GM18517 (cell line): Measurements from ENCODE around the gene MAP2K5.

Experiments
- ATAC-seq: cut with Tn5 transposase; IDR thresholded peaks from one replicate; pipeline ENCODE4 v1.9.1; 2021; ENCODE audit warnings: mild to moderate bottlenecking, moderate library complexity; ENCODE audit not compliant: unreplicated experiment

MAP2K5 gene

GRCh38 chr15:67820992-67821783, 278.7 kb downstream of the MAP2K5 start:
- no peak for ATAC-seq

DNA sequence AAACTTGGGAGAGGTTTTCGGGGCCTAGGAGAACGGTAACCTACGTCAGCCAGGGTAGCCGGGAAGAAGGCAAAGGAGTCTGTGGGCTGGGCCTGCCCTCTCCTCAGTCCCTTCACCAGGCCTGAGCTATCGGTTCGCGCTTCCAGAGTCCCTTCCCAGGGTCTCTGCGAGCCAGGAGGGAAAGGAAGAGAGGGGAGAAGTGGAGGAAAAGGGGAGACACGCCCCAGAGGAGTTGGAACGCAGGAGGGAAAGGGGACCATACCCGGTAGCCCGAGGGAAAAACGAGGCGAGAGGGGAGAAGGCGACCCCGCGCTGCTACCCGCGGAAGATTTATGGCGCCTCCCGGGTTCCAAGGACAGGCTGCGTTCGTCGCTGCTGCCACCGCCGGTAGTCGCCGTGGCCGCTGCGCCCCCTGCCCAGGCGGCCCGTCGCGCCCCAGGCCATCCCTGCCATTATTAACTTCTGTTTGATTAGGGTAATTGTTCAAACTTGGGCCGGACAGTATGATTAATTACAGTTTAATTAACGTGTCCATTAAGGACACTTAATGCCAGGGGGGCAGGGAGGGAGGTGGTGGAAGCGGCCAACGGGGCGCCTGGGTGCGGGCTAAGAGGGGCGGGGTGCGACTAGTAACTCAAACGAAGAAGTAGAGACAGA, 279.4 kb downstream of the MAP2K5 start:
- no peak for ATAC-seq

DNA sequence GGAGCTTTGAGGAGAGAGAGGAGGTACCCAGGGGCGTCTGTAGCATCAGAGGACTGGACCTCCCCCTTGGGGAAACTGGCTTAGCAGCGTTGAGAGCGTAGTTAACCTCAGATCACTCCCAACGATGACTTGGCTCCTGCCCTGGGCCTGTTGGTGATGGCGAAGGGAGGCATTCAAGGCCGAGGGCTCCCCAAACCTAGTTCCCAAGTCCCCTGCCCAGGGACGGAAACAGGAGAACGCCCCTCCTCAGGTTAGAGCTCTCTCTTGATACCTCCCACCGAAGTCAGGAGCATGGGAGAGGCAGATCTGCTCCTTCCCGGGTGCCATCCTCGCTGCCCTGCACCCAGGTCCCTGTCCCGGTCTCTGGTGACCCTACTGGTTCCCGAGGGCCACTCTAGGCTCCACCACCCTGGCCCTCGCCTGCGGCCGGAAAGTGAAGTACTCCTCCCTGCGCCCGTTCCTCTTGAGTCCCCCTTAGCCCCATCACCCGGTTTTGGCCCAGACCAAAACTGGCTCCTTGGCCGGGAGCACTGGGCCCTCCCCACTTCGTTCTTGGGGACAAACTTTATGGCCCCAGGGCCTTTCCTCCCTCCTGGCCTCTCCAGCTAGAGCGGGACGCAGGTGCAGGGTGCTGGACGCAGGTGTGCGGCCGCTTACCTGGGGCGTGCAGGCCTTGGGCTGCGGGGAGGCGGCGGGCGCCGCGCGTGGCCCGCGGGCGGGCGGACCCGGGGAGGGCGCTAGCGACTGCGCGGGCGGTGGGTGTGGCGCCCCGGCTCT, 280.2 kb downstream of the MAP2K5 start:
- no peak for ATAC-seq

GRCh38 chr15:67823314-67824196, 281.1 kb downstream of the MAP2K5 start:
- no peak for ATAC-seq

DNA sequence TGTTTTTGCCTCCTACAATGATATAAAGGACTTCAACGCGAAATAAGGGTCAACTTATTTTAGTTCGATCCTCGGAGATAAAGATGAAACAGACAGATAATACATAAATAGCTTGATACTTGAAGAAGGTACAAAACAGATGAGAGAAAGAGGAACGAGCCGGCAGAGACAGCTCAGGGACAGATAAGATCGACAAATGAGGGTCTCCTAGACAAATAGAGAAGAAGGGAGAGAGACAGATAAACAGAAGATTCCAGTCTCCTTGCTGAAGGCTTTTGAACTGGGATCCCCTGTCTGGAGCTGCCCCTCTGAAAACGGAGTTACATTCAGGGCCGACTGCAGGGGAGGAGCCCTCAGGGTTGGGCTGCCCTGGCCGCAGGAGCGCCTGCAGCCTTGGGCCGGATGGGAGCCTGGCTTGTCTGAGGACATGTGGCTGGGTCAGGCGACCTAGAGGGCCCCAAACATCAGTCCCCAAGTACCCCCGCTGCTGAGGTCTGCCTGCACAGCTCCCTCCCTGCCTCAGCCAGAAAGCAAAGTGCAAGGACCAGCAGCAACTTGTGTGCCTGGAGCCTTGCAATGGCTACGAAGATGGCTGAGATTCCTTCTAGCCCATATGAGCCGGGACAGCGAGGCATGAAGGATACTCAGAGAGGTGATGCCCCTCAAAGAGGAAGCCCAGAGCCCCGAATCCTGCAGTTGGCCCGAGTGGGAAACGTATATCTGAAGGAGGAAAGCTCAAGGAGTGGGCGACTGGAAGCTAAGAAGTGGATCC, 281.9 kb downstream of the MAP2K5 start:
- no peak for ATAC-seq

- no peak for ATAC-seq
Measured at GRCh38 chr15:67824976-67825880, 282.7 kb downstream of the MAP2K5 start, which contains the start of gene SKOR1. Gene SKOR1 (plus strand): TSS chr15:67825509. CDS start chr15:67825603, 94 bp downstream.

DNA sequence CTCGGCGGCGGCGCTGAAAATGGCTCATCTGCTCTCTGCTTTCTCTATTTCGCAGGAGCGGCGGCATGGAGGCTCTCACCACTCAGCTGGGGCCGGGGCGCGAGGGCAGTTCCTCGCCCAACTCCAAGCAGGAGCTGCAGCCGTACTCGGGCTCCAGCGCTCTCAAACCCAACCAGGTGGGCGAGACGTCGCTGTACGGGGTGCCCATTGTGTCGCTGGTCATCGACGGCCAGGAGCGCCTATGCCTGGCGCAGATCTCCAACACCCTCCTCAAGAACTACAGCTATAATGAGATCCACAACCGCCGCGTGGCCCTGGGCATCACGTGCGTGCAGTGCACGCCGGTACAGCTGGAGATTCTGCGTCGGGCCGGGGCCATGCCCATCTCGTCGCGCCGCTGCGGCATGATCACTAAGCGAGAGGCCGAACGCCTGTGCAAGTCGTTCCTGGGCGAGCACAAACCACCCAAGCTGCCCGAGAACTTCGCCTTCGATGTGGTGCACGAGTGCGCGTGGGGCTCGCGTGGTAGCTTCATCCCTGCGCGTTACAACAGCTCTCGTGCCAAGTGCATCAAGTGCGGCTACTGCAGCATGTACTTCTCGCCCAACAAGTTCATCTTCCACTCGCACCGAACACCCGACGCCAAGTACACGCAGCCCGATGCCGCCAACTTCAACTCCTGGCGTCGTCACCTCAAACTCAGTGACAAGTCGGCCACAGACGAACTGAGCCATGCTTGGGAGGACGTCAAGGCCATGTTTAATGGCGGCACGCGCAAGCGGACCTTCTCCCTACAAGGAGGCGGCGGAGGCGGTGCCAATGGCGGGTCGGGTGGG, 283.6 kb downstream of the MAP2K5 start:
- ATAC-seq: no peak

DNA sequence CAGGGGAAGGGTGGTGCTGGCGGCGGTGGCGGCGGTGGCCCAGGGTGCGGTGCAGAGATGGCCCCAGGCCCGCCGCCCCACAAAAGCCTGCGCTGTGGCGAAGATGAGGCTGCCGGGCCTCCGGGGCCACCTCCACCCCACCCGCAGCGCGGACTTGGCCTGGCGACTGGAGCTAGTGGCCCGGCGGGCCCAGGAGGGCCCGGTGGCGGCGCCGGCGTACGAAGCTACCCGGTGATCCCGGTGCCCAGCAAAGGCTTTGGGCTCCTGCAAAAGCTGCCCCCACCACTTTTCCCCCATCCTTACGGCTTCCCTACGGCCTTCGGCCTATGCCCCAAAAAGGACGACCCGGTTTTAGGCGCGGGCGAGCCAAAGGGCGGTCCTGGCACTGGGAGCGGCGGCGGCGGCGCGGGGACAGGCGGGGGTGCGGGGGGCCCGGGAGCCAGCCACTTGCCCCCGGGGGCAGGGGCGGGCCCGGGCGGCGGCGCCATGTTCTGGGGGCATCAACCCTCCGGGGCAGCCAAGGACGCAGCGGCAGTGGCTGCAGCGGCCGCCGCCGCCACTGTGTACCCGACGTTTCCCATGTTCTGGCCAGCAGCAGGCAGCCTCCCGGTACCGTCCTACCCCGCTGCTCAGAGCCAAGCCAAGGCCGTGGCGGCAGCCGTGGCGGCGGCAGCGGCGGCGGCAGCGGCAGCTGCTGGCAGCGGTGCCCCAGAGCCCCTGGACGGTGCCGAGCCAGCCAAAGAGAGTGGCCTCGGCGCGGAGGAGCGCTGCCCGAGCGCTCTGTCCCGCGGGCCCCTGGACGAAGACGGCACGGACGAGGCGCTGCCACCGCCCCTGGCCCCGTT, 284.4 kb downstream of the MAP2K5 start:
- no peak for ATAC-seq

GRCh38 chr15:67827562-67828277, 285.2 kb downstream of the MAP2K5 start:
- ATAC-seq: no peak

- ATAC-seq: no peak
Measured at GRCh38 chr15:67828278-67828968, 285.9 kb downstream of the MAP2K5 start.

DNA sequence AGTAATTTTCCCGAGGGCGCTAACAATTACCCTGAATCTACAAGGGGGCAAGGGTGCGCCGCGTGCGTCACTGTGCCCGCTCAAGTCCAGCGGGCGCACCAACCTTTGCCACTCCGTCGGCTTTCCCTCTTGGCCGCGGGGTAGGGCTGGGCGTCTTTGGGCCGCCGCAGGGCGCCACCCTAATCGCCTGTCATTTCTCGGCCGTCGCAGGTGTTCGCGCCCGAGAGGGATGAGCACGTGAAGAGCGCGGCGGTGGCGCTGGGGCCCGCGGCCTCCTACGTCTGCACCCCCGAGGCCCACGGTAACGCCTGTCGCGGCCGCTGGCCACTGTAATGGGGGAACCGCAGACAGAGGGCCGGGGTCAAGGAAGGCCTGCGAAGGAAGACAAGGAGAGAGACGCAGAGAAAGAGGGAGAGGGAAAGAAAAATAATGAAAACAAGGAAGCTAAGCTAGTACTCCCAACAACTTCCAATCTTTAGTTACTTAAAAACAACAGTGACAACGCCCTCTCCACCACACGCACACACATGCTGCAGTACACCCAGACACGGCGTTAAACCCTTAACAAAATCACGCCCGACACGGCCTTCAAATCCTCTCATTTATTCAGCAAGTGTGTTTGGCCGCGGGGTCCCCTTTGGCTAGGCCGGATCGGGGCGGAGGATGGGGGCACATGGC, 286.6 kb downstream of the MAP2K5 start:
- no peak for ATAC-seq

DNA sequence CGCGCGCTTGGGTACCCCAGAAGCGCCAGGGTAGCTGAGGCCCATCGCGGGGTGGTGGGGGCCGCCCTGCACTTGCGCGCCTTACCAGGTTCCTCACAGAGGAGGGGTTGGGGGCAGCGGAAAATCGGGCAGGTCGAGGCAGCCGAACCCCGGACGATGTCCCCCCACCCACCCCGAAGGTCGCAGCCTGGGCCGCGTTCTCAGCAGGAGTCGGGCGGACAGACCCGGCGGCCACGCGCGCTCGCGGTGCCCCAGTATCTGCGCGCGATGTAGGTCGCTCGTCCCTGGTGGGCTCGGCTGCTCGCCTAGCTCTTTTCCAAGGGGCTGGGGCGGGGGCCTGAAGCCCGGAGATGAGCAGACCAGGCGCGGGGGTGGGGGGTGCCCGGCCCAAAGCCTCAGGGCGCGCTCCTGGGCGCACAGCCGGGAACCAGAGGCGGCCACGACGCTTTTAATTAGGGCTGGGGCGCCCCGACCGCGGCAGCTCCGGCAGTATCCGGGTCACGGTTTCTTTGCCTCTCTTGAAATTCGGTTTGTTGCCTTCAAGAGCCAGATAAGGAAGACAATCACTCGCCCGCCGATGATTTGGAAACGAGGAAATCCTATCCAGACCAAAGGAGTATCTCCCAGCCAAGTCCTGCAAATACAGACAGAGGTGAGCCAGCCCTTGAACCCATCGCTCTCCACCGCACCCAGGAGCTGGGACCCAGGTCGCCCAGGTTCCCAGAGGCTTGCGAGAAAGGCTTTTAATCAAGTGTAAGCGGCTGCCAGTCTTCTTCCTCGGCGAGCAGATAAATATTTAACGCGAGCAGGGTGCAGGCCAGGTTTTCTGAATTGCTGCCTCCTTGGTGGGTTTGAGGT, 287.4 kb downstream of the MAP2K5 start:
- no peak for ATAC-seq

GRCh38 chr15:67831363-67831762, 288.9 kb downstream of the MAP2K5 start:
- no peak for ATAC-seq

DNA sequence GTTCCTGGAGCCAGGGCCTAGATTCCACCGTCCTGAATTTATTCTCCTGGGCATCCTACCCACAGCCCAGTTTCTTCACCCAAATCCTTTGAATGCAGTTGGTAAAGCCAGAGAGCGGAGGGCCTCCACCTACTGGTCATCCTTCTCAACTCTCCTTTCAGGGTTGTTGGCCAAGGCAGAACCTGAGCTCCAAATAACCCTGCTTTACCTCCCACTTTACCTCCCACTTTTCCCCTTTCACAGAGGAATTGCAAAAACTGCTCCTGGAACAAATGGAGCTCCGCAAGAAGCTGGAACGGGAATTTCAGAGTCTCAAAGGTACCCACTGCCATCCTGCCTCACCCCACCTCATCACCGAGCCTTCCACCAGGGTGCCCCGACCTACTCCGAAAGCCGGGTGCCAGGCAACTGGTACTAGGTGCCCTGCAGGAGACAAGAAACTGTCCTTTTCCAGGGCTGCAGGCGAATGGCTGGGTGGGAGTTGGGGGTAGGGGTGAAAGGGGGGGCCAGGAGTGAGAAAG, 289.6 kb downstream of the MAP2K5 start:
- ATAC-seq: no peak
